ENCODE results near the gene SESN3. TPM values are rescaled to one million over a fixed set of nuclear protein-coding genes. Genes with fewer than 3 reads are reported as not detected.
"Not testable (repeated sequence)": the region's sequence is repeated elsewhere in the genome, so short reads cannot be mapped to it uniquely, and the experiment has no call there.

The SESN3 gene
- total RNA-seq, 5 donors from 2014 or later (not counting 1 experiment from before 2014, with no cell fraction given): 61.5 to 150 (median 132) TPM

DNA sequence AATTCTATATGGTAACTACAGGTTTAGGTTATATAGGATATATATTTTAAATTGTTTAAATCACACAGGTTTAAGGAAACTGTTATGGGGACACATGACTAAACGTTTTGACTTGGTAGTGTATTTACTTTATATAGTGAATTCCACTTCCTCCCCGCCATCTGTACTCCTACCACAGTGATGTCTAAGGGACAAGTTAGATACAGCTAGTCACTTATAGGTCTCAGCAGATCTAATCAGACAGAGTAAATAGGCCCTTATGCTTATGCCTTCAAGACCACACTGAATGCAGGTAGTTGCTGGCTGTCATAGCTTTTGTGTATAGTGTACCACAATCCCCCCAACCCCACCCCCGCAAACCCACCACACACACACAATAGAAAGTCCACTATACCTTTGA is 8.2 kb downstream of the SESN3 start:
- no peaks in the 10 kb centered on the region for H3K9me3 Mint-ChIP-seq
- no peak overlapping the region for H3K27ac Mint-ChIP-seq
- Histone ChIP-seq H3K4me3 (ENCODE audit: control insufficient read depth in 1 of 2, extremely low read depth in 1 of 2, low read length in 1 of 2) (no peak overlapping the region), H3K9me3 (no peaks in the 10 kb centered on the region), H3K27me3 (replicated peaks in 1 of 2; ENCODE audit: control insufficient read depth in 2 of 2, extremely low read depth in 1 of 2, insufficient read depth in 2 of 2, low read length in 1 of 2) (no peaks in the 10 kb centered on the region), H3K27ac (ENCODE audit: low read length) (no peak overlapping the region), H3K4me1 (ENCODE audit: control insufficient read depth in 1 of 2, extremely low read depth in 1 of 2, insufficient read depth in 2 of 2, low read length in 2 of 2) (peaks cover 0 to 10% of the 10 kb centered on the region in 2 experiments), H3K36me3 (ENCODE audit: control insufficient read depth in 2 of 2, extremely low read depth in 1 of 2, insufficient read depth in 1 of 2, low read length in 1 of 2) (no peaks in the 10 kb centered on the region)
- WGBS (ENCODE audit: insufficient coverage): no CpG with 5 or more reads among the region's 3 CpGs
- POLR2A ChIA-PET: no interaction called here
- no peaks in the 10 kb centered on the region for H3K27me3 Mint-ChIP-seq
- DNase-seq (no peak), ATAC-seq (replicated peaks in 1 of 4) (peak; percentile 54 to 64 (median 60))
- CTCF ChIA-PET: no interaction called here
- H3K4me1 Mint-ChIP-seq: peaks cover 27 to 75% (median 63%) of the 10 kb centered on the region in 3 donors
- H3K4me3 Mint-ChIP-seq: no peak overlapping the region
- H3K36me3 Mint-ChIP-seq: peaks cover 42% of the 10 kb centered on the region

DNA sequence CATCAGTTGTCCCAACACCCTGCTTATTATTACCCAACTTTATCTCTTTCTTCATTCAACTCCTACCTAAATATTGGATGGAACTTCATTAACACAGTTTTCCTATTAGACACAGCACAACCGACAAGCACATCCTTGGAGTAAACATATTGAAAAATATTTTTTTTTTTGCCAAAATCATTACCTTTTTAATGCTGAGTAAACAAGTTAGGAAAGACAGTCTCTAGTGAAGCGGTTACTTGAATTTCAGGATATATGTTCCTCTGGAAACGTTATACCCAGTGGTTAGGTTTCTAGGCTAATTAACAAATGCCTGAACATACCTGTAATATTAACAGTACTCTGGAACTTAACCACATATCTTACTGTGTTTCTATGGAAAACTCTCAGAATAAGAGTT is 11.4 kb downstream of the SESN3 start:
- ChIA-PET CTCF (no interaction called here), POLR2A (no interaction called here)
- DNase-seq (no peak), ATAC-seq (replicated peaks in 1 of 4) (no peak)
- WGBS (ENCODE audit: insufficient coverage): no CpG with 5 or more reads among the region's 3 CpGs
- H3K9me3 Mint-ChIP-seq: no peaks in the 10 kb centered on the region
- H3K36me3 Mint-ChIP-seq: peaks cover 39% of the 10 kb centered on the region
- Histone ChIP-seq H3K9me3 (no peaks in the 10 kb centered on the region), H3K4me1 (ENCODE audit: control insufficient read depth in 1 of 2, extremely low read depth in 1 of 2, insufficient read depth in 2 of 2, low read length in 2 of 2) (no peaks in the 10 kb centered on the region), H3K36me3 (ENCODE audit: control insufficient read depth in 2 of 2, extremely low read depth in 1 of 2, insufficient read depth in 1 of 2, low read length in 1 of 2) (no peaks in the 10 kb centered on the region), H3K27ac (ENCODE audit: low read length) (no peak overlapping the region), H3K4me3 (ENCODE audit: control insufficient read depth in 1 of 2, extremely low read depth in 1 of 2, low read length in 1 of 2) (no peak overlapping the region), H3K27me3 (replicated peaks in 1 of 2; ENCODE audit: control insufficient read depth in 2 of 2, extremely low read depth in 1 of 2, insufficient read depth in 2 of 2, low read length in 1 of 2) (no peaks in the 10 kb centered on the region)
- H3K27me3 Mint-ChIP-seq: no peaks in the 10 kb centered on the region
- H3K4me1 Mint-ChIP-seq: peaks cover 13 to 52% (median 45%) of the 10 kb centered on the region in 3 donors
- no peak overlapping the region for H3K27ac Mint-ChIP-seq
- H3K4me3 Mint-ChIP-seq: no peak overlapping the region

DNA sequence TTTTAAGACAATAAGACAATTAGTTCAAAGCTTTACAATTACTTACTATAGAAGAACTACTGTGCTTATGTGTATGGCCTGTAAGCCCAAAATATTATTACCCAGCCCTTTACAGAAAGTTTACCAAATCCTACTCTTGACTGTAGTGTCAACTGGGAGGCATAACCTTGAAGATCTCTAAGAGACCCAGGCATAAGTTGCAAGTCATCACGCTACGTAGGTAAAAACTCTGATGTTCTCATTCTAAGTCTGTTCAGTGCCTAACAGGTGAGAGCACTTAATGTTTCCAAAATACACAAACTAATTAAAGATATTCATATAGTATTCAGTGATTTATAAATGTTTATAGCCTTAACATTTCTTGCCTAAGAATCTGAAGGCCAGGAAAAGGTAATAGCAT is 12.9 kb downstream of the SESN3 start:
- no peak overlapping the region for H3K4me3 Mint-ChIP-seq
- peaks cover 28% of the 10 kb centered on the region for H3K36me3 Mint-ChIP-seq
- DNase-seq (no peak), ATAC-seq (replicated peaks in 1 of 4) (no peak)
- ChIA-PET POLR2A (interaction anchor here (0.6 kb wide), 2 partner anchors 508 to 724 kb away, joined by 3 to 4 read pairs; no protein-coding TSS in a partner anchor), CTCF (interaction anchor here in 1 of 2 donors (0.6 kb wide), 1 partner anchor 487 kb away, joined by 3 read pairs; no protein-coding TSS in a partner anchor)
- Histone ChIP-seq H3K4me3 (ENCODE audit: control insufficient read depth in 1 of 2, extremely low read depth in 1 of 2, low read length in 1 of 2) (no peak overlapping the region), H3K9me3 (no peaks in the 10 kb centered on the region), H3K4me1 (ENCODE audit: control insufficient read depth in 1 of 2, extremely low read depth in 1 of 2, insufficient read depth in 2 of 2, low read length in 2 of 2) (no peaks in the 10 kb centered on the region), H3K36me3 (ENCODE audit: control insufficient read depth in 2 of 2, extremely low read depth in 1 of 2, insufficient read depth in 1 of 2, low read length in 1 of 2) (no peaks in the 10 kb centered on the region), H3K27ac (ENCODE audit: low read length) (no peak overlapping the region), H3K27me3 (replicated peaks in 1 of 2; ENCODE audit: control insufficient read depth in 2 of 2, extremely low read depth in 1 of 2, insufficient read depth in 2 of 2, low read length in 1 of 2) (no peaks in the 10 kb centered on the region)
- no peaks in the 10 kb centered on the region for H3K27me3 Mint-ChIP-seq
- H3K9me3 Mint-ChIP-seq: no peaks in the 10 kb centered on the region
- H3K27ac Mint-ChIP-seq: peak overlapping the region in 1 of 2 donors; percentile 8
- no CpG with 5 or more reads among the region's 2 CpGs for WGBS (ENCODE audit: insufficient coverage)
- H3K4me1 Mint-ChIP-seq: peaks cover 14 to 52% (median 42%) of the 10 kb centered on the region in 3 donors

DNA sequence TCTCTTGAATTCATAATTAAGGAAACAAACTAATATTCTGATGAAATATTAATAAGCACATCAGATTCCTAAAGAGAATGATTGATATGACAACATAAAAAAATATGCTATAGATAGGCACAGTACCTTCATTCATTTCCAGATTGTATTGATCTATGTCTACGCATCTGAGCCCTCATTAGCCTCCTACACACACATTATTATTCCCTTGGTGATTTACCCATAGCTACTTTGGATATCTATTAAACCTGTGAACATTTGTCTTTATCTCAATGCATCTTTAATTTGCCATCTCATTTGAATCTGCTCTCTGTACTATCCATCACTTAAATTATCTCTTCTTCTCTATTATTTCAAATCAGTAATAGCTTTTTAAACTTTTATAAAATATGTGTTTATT is 18.4 kb downstream of the SESN3 start:
- Mint-ChIP-seq H3K27ac (no peak overlapping the region), H3K4me1 (peaks cover 19 to 48% (median 47%) of the 10 kb centered on the region in 3 donors), H3K9me3 (peaks cover 0 to 4% (median 0%) of the 10 kb centered on the region in 3 donors), H3K27me3 (no peaks in the 10 kb centered on the region), H3K4me3 (no peak overlapping the region), H3K36me3 (peaks cover 32% of the 10 kb centered on the region)
- no peak overlapping the region for H3K27ac ChIP-seq (ENCODE audit: low read length)
- no peak for ATAC-seq (replicated peaks in 1 of 4)
- H3K4me1 ChIP-seq (ENCODE audit: control insufficient read depth in 1 of 2, extremely low read depth in 1 of 2, insufficient read depth in 2 of 2, low read length in 2 of 2): peaks cover 0 to 3% of the 10 kb centered on the region in 2 experiments
- no peaks in the 10 kb centered on the region for H3K27me3 ChIP-seq (replicated peaks in 1 of 2; ENCODE audit: control insufficient read depth in 2 of 2, extremely low read depth in 1 of 2, insufficient read depth in 2 of 2, low read length in 1 of 2)
- 43% methylated on average over 1 of the region's 1 CpG for WGBS (ENCODE audit: insufficient coverage)
- peaks cover 0 to 4% of the 10 kb centered on the region in 2 donors for H3K36me3 ChIP-seq (ENCODE audit: control insufficient read depth in 2 of 2, extremely low read depth in 1 of 2, insufficient read depth in 1 of 2, low read length in 1 of 2)
- DNase-seq: no peak
- ChIA-PET CTCF (interaction anchor here in 1 of 2 donors (1.2 to 2.1 kb wide), 5 partner anchors 8 to 23 kb away, joined by 3 to 6 read pairs (median 4); no protein-coding TSS in a partner anchor), POLR2A (interaction anchor here in 1 of 2 donors (0.6 to 1.2 kb wide), 2 partner anchors 18 to 503 kb away, joined by 3 to 8 read pairs; partner anchors contain the start of gene SESN3)
- no peaks in the 10 kb centered on the region for H3K9me3 ChIP-seq
- H3K4me3 ChIP-seq (ENCODE audit: control insufficient read depth in 1 of 2, extremely low read depth in 1 of 2, low read length in 1 of 2): no peak overlapping the region

DNA sequence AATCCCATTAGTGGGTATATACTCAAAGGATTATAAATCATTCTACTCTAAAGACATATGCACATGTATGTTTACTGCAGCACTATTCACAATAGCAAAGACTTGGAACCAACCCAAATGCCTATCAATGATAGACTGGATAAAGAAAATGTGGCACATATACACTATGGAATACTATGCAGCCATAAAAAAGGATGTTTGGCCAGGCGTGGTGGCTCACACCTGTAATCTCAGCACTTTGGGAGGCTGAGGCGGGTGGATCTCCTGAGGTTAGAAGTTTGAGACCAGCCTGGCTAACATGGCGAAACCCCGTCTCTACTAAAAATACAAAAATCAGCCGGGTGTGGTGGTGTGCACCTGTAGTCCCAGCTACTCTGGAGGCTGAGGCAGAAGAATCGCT is 21.5 kb downstream of the SESN3 start:
- H3K4me3 Mint-ChIP-seq; ATAC-seq (replicated peaks in 1 of 4); H3K36me3 ChIP-seq (ENCODE audit: control insufficient read depth in 2 of 2, extremely low read depth in 1 of 2, insufficient read depth in 1 of 2, low read length in 1 of 2); H3K27ac ChIP-seq (ENCODE audit: low read length); DNase-seq; H3K4me3 ChIP-seq (ENCODE audit: control insufficient read depth in 1 of 2, extremely low read depth in 1 of 2, low read length in 1 of 2); H3K9me3 ChIP-seq; H3K27ac Mint-ChIP-seq; H3K27me3 Mint-ChIP-seq; H3K9me3 Mint-ChIP-seq; H3K4me1 ChIP-seq (ENCODE audit: control insufficient read depth in 1 of 2, extremely low read depth in 1 of 2, insufficient read depth in 2 of 2, low read length in 2 of 2); H3K27me3 ChIP-seq (replicated peaks in 1 of 2; ENCODE audit: control insufficient read depth in 2 of 2, extremely low read depth in 1 of 2, insufficient read depth in 2 of 2, low read length in 1 of 2); POLR2A ChIA-PET: not testable (repeated sequence)
- Mint-ChIP-seq H3K4me1 (peaks cover 34 to 62% (median 57%) of the 10 kb centered on the region in 3 donors), H3K36me3 (peaks cover 37% of the 10 kb centered on the region)
- no CpG with 5 or more reads among the region's 6 CpGs for WGBS (ENCODE audit: insufficient coverage)
- CTCF ChIA-PET: interaction anchor here in 1 of 2 donors (0.7 kb wide), 1 partner anchor 10 kb away, joined by 7 read pairs; no protein-coding TSS in a partner anchor

DNA sequence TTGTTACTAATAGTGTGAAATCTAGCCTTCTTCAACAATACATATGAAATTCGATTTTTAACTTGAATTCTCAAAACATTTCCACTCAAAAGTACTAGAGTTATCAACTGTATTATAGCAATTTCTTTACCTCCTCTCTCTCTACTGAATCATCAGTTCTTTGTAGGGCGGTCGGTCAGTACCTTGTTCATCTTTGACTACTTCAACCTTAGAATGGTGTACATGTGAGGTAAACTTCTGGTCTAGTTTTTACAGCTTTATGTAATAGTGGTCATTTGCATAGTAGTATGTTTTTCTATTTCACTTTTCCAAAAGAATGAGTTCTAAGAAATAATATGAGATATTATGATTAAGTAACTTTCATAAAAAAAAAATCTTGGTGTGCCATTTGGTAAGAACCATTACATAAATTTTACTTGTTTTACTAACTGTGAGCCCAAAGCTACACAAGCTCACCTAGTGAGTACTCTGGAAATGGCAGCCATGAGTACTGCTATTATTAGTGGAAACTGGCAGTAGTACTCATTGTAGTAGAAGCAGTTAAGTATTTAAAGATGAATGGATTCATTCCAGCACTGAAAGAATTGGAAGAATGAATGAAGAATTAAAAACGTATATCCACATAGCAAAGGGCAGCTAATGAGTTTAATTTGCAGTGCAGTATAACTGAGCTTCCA is 30.1 kb downstream of the SESN3 start:
- peaks cover 37% of the 10 kb centered on the region for H3K36me3 Mint-ChIP-seq
- Histone ChIP-seq H3K27ac (ENCODE audit: low read length) (no peak overlapping the region), H3K36me3 (ENCODE audit: control insufficient read depth in 2 of 2, extremely low read depth in 1 of 2, insufficient read depth in 1 of 2, low read length in 1 of 2) (no peaks in the 10 kb centered on the region), H3K9me3 (no peaks in the 10 kb centered on the region), H3K4me3 (ENCODE audit: control insufficient read depth in 1 of 2, extremely low read depth in 1 of 2, low read length in 1 of 2) (no peak overlapping the region), H3K27me3 (replicated peaks in 1 of 2; ENCODE audit: control insufficient read depth in 2 of 2, extremely low read depth in 1 of 2, insufficient read depth in 2 of 2, low read length in 1 of 2) (no peaks in the 10 kb centered on the region), H3K4me1 (ENCODE audit: control insufficient read depth in 1 of 2, extremely low read depth in 1 of 2, insufficient read depth in 2 of 2, low read length in 2 of 2) (no peaks in the 10 kb centered on the region)
- peaks cover 0 to 4% (median 3%) of the 10 kb centered on the region in 3 donors for H3K9me3 Mint-ChIP-seq
- H3K4me3 Mint-ChIP-seq: no peak overlapping the region
- ChIA-PET POLR2A (interaction anchor here (0.7 to 1.6 kb wide), 5 partner anchors 21 to 1225 kb away, joined by 3 to 5 read pairs (median 4); partner anchors contain the start of gene SESN3 (in 1 of the 2)), CTCF (interaction anchor here in 1 of 2 donors (1.1 kb wide), 2 partner anchors 12 to 560 kb away, joined by 3 to 4 read pairs; no protein-coding TSS in a partner anchor)
- H3K27ac Mint-ChIP-seq: no peak overlapping the region
- H3K4me1 Mint-ChIP-seq: peaks cover 40 to 77% (median 76%) of the 10 kb centered on the region in 3 donors
- WGBS (ENCODE audit: insufficient coverage): no CpG with 5 or more reads among the region's 4 CpGs
- H3K27me3 Mint-ChIP-seq: no peaks in the 10 kb centered on the region
- no peak for DNase-seq
- ATAC-seq (replicated peaks in 1 of 4): no peak
